K562 (cell line): ENCODE measurements around the gene MRPL30. TPM values are rescaled to one million over a fixed set of nuclear protein-coding genes. Genes with fewer than 3 reads are reported as not detected.

Experiments used
- ATAC-seq: fragments of 200-7000 bp; cut with Tn5 transposase; 3 replicates; pipeline ENCODE4 v1.9.1; 2020; ENCODE audit warnings: moderate library complexity
- BruUV-seq: library from RNA; stranded (reverse); fragments of 400-500 nt; replicated peaks from 2 replicates; lab custom pipeline; 2021; lab: Mats Ljungman, UMichigan
- CTCF ChIA-PET: fragments of 300-600 bp; formaldehyde crosslinking; extraction: SDS; loops from one replicate; lab custom pipeline; 2021; ENCODE audit warnings: low intra/inter-chr PET ratio; lab: Yijun Ruan, JAX
- POLR2A ChIA-PET: fragments of 300-600, 350-650 bp; sonication (Branson Sonifier 250); formaldehyde crosslinking; extraction: SDS; loops from one replicate; lab custom pipeline; 2021; ENCODE audit warnings: antibody characterized with exemption, inconsistent platforms; lab: Yijun Ruan, JAX
- DNase-seq, 4 experiments: peaks; one replicate each; pipeline versions ENCODE4 v3.0.0 to v3.0.0-alpha.2; 2011 to 2018; ENCODE audit warnings: low spot score in 3 of 4, mixed read lengths in 3 of 4; ENCODE audit errors: extremely low read depth in 1 of 4
- FAIRE-seq: peaks from 2 replicates; lab custom pipeline; 2011; peaks lifted over from hg19 to GRCh38; lab: Jason Lieb, UNC
- H2AFZ ChIP-seq: 2 replicates; pipeline ENCODE4 v1.6.0; 2011; ENCODE audit warnings: low read depth, low read length, control low read depth, inconsistent platforms
- H3K27ac ChIP-seq: fragments of 200-600 bp; 3 replicates; pipeline ENCODE4 v1.8.0; 2011; ENCODE audit warnings: low read depth, mild to moderate bottlenecking, control low read depth, inconsistent platforms, low read length, moderate library complexity, mixed read lengths; ENCODE audit errors: extremely low read depth
- H3K27me3 ChIP-seq, 2 experiments: fragments of 300-600 bp in 1 of 2; 2 replicates in 1 of 2; 3 replicates in 1 of 2; pipeline versions ENCODE4 v1.6.0 to v1.8.0; 2011; ENCODE audit warnings: inconsistent platforms in 2 of 2, low read length in 2 of 2, mild to moderate bottlenecking in 1 of 2, mixed read lengths in 1 of 2, moderate library complexity in 1 of 2; ENCODE audit not compliant: control insufficient read depth in 2 of 2, insufficient read depth in 2 of 2
- H3K36me3 ChIP-seq: fragments of 300-600 bp; 3 replicates; pipeline ENCODE4 v1.8.0; 2011; ENCODE audit warnings: mild to moderate bottlenecking, low read length, inconsistent platforms; ENCODE audit not compliant: control insufficient read depth, insufficient read depth
- H3K4me1 ChIP-seq, 2 experiments: fragments of 200-600 bp in 1 of 2; replicated peaks in 1 of 2; 2 replicates in 1 of 2; 3 replicates in 1 of 2; pipeline versions ENCODE4 v1.5.1 to v1.8.0; 2011; ENCODE audit warnings: inconsistent platforms in 2 of 2, low read length in 2 of 2, mild to moderate bottlenecking in 1 of 2, mixed read lengths in 1 of 2, moderate library complexity in 1 of 2; ENCODE audit not compliant: control insufficient read depth in 2 of 2, insufficient read depth in 2 of 2
- H3K4me2 ChIP-seq: 2 replicates; pipeline ENCODE4 v1.6.1; 2011; ENCODE audit warnings: low read length, control low read depth, inconsistent platforms, mixed read lengths; ENCODE audit not compliant: insufficient read depth
- H3K4me3 ChIP-seq: fragments of 200-600 bp; sonication (generic), shearing (Covaris generic); 2 replicates; pipeline ENCODE4 v1.5.1; 2016; ENCODE audit warnings: control low read depth, inconsistent platforms
- H3K79me2 ChIP-seq: fragments of 200-600 bp; 3 replicates; pipeline ENCODE4 v1.8.0; 2011; ENCODE audit warnings: low read length, inconsistent platforms; ENCODE audit not compliant: control insufficient read depth, insufficient read depth
- H3K9ac ChIP-seq, 2 experiments: 2 replicates each; pipeline versions ENCODE4 v1.6.0 to v1.6.1; 2011; ENCODE audit warnings: low read depth in 2 of 2, low read length in 2 of 2, control low read depth in 1 of 2, inconsistent platforms in 1 of 2, mild to moderate bottlenecking in 1 of 2, mixed read lengths in 1 of 2; ENCODE audit not compliant: insufficient read depth in 1 of 2
- H3K9me1 ChIP-seq: one replicate; pipeline ENCODE4 v1.6.0; 2011; ENCODE audit warnings: inconsistent platforms, mild to moderate bottlenecking, low read length, moderate library complexity; ENCODE audit not compliant: control insufficient read depth, insufficient read depth
- H3K9me3 ChIP-seq: replicated peaks from 2 replicates; pipeline ENCODE4 v1.5.1; 2011; ENCODE audit warnings: low read depth, low read length, inconsistent platforms; ENCODE audit not compliant: control insufficient read depth, insufficient read depth
- H4K20me1 ChIP-seq: replicated peaks from 2 replicates; pipeline ENCODE4 v1.6.1; 2011; ENCODE audit warnings: low read length, inconsistent platforms, mixed read lengths; ENCODE audit not compliant: control insufficient read depth, insufficient read depth
- ATF4 ChIP-seq: fragments of 450-650 bp; formaldehyde crosslinking; IDR thresholded peaks from 2 replicates; pipeline ENCODE4 v1.4.0; 2022; ENCODE audit warnings: mild to moderate bottlenecking, moderate library complexity
- BMI1 ChIP-seq: fragments of 150-350 bp; IDR thresholded peaks from 2 replicates; pipeline ENCODE4 v1.6.1; 2014; ENCODE audit warnings: low read length
- C11orf30 ChIP-seq: fragments of 450-650 bp; IDR thresholded peaks from 2 replicates; pipeline ENCODE4 v1.6.1; 2016; ENCODE audit warnings: low read depth, mild to moderate bottlenecking
- CTBP1 ChIP-seq: fragments of 450-650 bp; IDR thresholded peaks from 2 replicates; pipeline ENCODE4 v1.6.1; 2016; ENCODE audit warnings: borderline replicate concordance
- HDGF ChIP-seq: fragments of 450-650 bp; IDR thresholded peaks from 2 replicates; pipeline ENCODE4 v1.6.1; 2016
- MAFF ChIP-seq: IDR thresholded peaks from 2 replicates; pipeline ENCODE4 v1.6.1; 2012; ENCODE audit warnings: low read length, improper control_type of control experiment
- MAFK ChIP-seq: IDR thresholded peaks from 2 replicates; pipeline ENCODE4 v1.6.1; 2011; ENCODE audit warnings: low read length, improper control_type of control experiment
- MLX ChIP-seq, 2 experiments: fragments of 450-650 bp in 1 of 2; sonication (generic) in 1 of 2; formaldehyde crosslinking; conservative IDR thresholded peaks; 2 replicates each; pipeline versions ENCODE4 v1.4.0 to v1.8.1; 2020 to 2022; ENCODE audit warnings: mild to moderate bottlenecking in 1 of 2, missing genetic modification reagents in 1 of 2
- NFE2 ChIP-seq: IDR thresholded peaks from 2 replicates; pipeline ENCODE4 v1.6.1; 2014; ENCODE audit warnings: antibody characterized with exemption, low read depth
- NFIC ChIP-seq: fragments of 450-650 bp; IDR thresholded peaks from 2 replicates; pipeline ENCODE4 v1.6.1; 2017; ENCODE audit warnings: mild to moderate bottlenecking, inconsistent platforms
- NFIX ChIP-seq: fragments of 250-450 bp; sonication (Bioruptor Pico); IDR thresholded peaks from 2 replicates; pipeline ENCODE4 v1.4.0; 2020; ENCODE audit warnings: low read depth, mild to moderate bottlenecking, moderate library complexity
- PURB ChIP-seq: sonication (generic); formaldehyde crosslinking; IDR thresholded peaks from 2 replicates; pipeline ENCODE4 v1.9.0; 2021; ENCODE audit warnings: low read depth, mild to moderate bottlenecking, missing genetic modification reagents
- RCOR1 ChIP-seq, 2 experiments: IDR thresholded peaks; 2 replicates each; pipeline ENCODE4 v1.6.1; 2012; ENCODE audit warnings: low read depth in 2 of 2, low read length in 2 of 2, borderline replicate concordance in 1 of 2, improper control_type of control experiment in 1 of 2
- ZC3H11A ChIP-seq: IDR thresholded peaks from 2 replicates; pipeline ENCODE4 v1.6.1; 2012; ENCODE audit warnings: low read depth, low read length, improper control_type of control experiment
- ZNF507 ChIP-seq: conservative IDR thresholded peaks from 2 replicates; pipeline ENCODE4 v1.6.1; 2017; ENCODE audit warnings: missing genetic modification characterization, missing compliant biosample characterization
- WGBS: fragments of 100-300 bp; shearing (Covaris generic); methylation state at CpG from one replicate; pipeline ENCODE4 v1.1.6; 2016; ENCODE audit warnings: low coverage, mixed read lengths; ENCODE audit not compliant: insufficient coverage; ENCODE audit errors: missing lambda C conversion rate; 5-methylcytosine and 5-hydroxymethylcytosine counted together
- in situ Hi-C: fragments of 300-500 bp; cut with MboI; formaldehyde crosslinking; loops from 4 replicates; pipeline ENCODE4 v1.15.0; 2018; ENCODE audit warnings: inconsistent platforms, mixed read lengths
- intact Hi-C: fragments of 100-400 bp; cut with micrococcal nuclease; formaldehyde crosslinking; loops from 2 replicates; pipeline ENCODE4 v1.14.2; 2022
- polyA plus RNA-seq, 8 experiments: library from polyadenylated mRNA; depleted of rRNA in 4 of 8; stranded (reverse) in 5 of 8; unstranded in 3 of 8; fragments of >200 nt; fragmentation: Nextera tagmentation in 2 of 8; fragmentation: Illumina TruSeq in 1 of 8; extraction: Ambion mirVana in 2 of 8; extraction: Trizol in 1 of 8; gene quantifications; 2 replicates each; pipeline versions ENCODE4 v1.2.1 to v1.2.3, GENCODE V29; 2011 to 2014; ENCODE audit warnings: inconsistent platforms in 1 of 8, missing spikeins in 1 of 8
- total RNA-seq, 7 experiments: library from RNA; depleted of rRNA in 6 of 7; stranded (reverse); fragments of >200 nt in 6 of 7; fragmentation: Illumina TruSeq in 2 of 7; extraction: Trizol in 2 of 7; gene quantifications; 2 replicates each; pipeline versions ENCODE4 v1.2.1 to v1.2.3, GENCODE V29; 2011 to 2021; ENCODE audit warnings: low replicate concordance in 1 of 7

MRPL30 gene
- total and polyA plus RNA-seq, 9 of the 15 experiments (the other 6 are each of a cell fraction or from before 2014, with no cell fraction given), result 63.3 to 130 (median 87.0) TPM

GRCh38 chr2:99153921-99154604, 26.9 kb upstream of the MRPL30 start:
- TF ChIP-seq ZNF507, result no peak
- no peak for TF ChIP-seq BMI1
- TF ChIP-seq RCOR1 (IDR thresholded peaks at IDR 0.05; ENCODE audit: borderline replicate concordance in 1 of 2, low read depth in 2 of 2, low read length in 2 of 2), result no peak
- no peak for TF ChIP-seq PURB (CRISPR knock-in tag)
- no peak for TF ChIP-seq ATF4
- peak; percentile 45 for TF ChIP-seq C11orf30
- peak; percentile 49 for TF ChIP-seq NFIC
- no peak for TF ChIP-seq HDGF
- 0 out of 2 replicates have a peak, but pooled peaks have one; percentile 9 for TF ChIP-seq MAFK
- TF ChIP-seq CTBP1, result no peak
- no peak for TF ChIP-seq MLX (CRISPR knock-in tag; conservative IDR thresholded peaks at IDR 0.05)
- TF ChIP-seq NFIX (CRISPR knock-in tag), result no peak
- peak; percentile 21; the same call in 1 of the 2 replicates for TF ChIP-seq MAFF
- peak; percentile 51 for TF ChIP-seq NFE2
- no peak for TF ChIP-seq ZC3H11A
- peaks cover 21% of the 10 kb centered on the region for H3K36me3 ChIP-seq
- peak overlapping the region; percentile 91 for H3K4me2 ChIP-seq
- in situ Hi-C loops, result no loop called here
- 15% methylated on average over 12 of the region's 12 CpGs for WGBS
- intact Hi-C loops, result no loop called here
- BruUV-seq, result TSS peak; percentile 64
- peak; percentile 6; the same call in 2 of the 3 replicates for ATAC-seq
- H3K9me1 ChIP-seq, result no peaks in the 10 kb centered on the region
- H3K27me3 ChIP-seq, result no peaks in the 10 kb centered on the region
- CTCF ChIA-PET, result no interaction called here
- peaks cover 11 to 21% of the 10 kb centered on the region in 2 experiments; a peak in 4 of 5 replicates for H3K4me1 ChIP-seq
- H4K20me1 ChIP-seq, result no peaks in the 10 kb centered on the region
- H3K9ac ChIP-seq, result peak overlapping the region; percentile 89 to 90
- FAIRE-seq, result no peak
- H3K9me3 ChIP-seq, result no peaks in the 10 kb centered on the region
- peak overlapping the region; percentile 64 for H3K4me3 ChIP-seq
- peak in 2 of 4 experiments; percentile 18 to 21 for DNase-seq
- POLR2A ChIA-PET, result interaction anchor here (0.5 to 2.3 kb wide), 9 partner anchors 10 to 1108 kb away, joined by 3 to 8 read pairs (median 4); partner anchors contain the start of gene C2orf15
- peak overlapping the region; percentile 94 for H3K27ac ChIP-seq
- peaks cover 32% of the 10 kb centered on the region for H3K79me2 ChIP-seq
- H2AFZ ChIP-seq, result peak overlapping the region; percentile 99
